Putamen (tissue), 1 donor: ENCODE data around the gene PPP1R3F.

ENCODE experiments used
- DNase-seq: peaks from one replicate; pipeline ENCODE4 v3.0.0-alpha.2; 2016; ENCODE audit warnings: low spot score

The PPP1R3F gene, protein sequence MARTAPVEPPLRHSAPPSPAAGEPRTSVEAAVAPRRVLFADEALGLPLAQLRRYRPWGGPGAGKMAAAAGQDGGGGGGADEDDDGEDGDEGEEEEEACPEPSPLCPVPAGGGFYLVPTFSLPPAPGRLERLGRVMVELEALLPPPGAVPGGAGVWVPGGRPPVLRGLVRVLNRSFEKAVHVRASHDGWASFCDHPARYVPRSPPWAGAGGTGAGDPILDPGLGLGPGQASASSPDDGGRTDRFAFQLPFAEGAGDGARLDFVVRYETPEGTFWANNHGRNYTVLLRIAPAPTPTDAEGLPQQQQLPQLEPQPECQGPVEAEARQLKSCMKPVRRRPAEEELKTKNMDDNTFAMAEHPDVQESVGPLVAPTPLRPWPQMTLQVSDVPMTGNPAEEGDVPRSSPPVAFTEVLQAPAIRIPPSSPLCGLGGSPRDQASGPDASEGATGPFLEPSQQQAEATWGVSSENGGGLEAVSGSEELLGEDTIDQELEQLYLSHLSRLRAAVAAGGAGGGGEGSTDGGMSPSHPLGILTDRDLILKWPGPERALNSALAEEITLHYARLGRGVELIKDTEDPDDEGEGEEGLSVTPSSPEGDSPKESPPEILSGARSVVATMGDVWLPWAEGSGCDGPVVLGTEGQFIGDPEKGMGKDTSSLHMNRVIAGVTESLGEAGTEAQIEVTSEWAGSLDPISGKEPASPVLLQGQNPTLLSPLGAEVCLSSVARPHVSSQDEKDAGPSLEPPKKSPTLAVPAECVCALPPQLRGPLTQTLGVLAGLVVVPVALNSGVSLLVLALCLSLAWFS

GRCh38 chrX:49269767-49270248, at the start of gene PPP1R3F:
Gene PPP1R3F (plus strand): TSS chrX:49269793. CDS start chrX:49269870, 77 bp downstream.
- no peak for DNase-seq

GRCh38 chrX:49220100-49220499, 49.5 kb upstream of the PPP1R3F start:
- DNase-seq: no peak

DNA sequence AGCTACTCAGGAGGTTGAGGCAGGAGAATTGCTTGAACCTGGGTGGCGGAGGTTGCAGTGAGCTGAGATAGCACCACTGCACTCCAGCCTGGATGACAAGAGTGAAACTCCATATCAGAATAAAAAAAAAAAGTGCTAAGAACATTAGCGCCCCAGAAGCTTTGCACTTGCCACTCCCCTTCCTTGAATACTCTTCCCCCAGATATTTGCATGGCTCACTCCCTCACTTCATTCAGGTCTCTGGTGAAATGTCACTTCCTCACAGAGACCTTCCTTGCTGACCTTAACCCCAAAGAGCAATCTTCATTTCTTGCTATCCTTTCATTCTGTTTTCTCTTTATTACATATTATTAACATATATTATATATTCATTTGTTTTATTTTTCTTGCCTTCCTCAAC, 47.7 kb upstream of the PPP1R3F start:
- DNase-seq: no peak

DNA sequence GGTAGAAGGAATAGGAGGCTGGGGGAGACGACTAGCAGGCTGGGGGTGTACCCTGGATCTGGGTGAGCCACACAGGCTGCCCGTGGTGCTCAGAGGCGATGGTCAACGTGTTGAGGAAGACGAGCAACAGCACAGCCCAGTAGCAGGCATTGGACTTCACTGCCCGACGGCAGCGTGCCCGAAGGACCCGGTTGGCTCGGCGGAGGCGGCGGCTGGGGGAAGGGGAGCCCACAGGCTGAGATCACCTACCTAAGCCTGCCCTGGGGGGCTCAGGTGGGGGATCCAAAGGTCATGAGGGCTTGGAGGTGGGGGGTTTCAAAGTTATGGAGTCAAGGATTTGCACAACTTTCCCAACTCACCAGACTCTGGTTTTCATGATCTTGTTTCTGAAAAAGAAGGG, 43.7 kb upstream of the PPP1R3F start:
- no peak for DNase-seq

DNA sequence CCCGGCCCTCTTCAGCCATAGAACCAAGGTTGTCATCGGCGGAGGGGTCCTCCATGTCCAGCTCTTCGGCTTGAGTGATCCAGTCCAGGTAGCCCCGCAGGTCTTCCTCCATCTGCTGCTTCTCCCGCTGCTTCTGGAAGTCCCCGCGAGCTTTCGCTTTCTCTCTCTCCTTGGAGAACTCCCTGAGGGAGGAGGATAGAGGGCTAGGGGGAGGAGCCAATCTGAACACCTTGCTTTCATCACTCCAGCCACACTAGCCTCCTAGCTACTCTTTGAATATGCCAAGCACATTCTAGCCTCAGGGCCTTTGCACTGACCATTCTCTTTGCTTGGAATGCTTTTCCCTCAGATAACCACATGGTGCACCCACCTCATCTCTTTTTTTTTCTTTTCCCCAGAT, 42.6 kb upstream of the PPP1R3F start:
- no peak for DNase-seq

DNA sequence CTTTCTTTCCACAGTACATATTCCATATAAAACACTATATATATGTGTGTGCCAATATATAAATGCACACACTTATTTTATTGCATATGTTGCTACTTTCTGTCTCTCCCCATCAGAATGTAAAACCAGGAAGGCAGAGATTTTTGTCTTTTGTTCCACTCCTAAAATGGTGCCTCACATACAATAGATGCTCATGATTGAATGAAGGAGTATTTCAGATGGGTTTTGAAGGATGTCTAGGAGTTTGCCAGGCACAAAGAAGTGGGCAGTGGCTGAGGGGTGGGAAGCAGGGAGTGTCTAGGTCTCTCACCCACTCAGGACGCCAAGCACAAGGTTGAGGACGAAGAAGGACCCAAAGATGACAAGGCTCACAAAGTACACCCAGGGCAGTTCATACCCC, 41.9 kb upstream of the PPP1R3F start:
- DNase-seq: no peak

- DNase-seq: no peak
These were observed 41.4 kb upstream of the PPP1R3F start for GRCh38 chrX:49228185-49228584.

GRCh38 chrX:49230500-49231232, 38.9 kb upstream of the PPP1R3F start:
- no peak for DNase-seq

DNA sequence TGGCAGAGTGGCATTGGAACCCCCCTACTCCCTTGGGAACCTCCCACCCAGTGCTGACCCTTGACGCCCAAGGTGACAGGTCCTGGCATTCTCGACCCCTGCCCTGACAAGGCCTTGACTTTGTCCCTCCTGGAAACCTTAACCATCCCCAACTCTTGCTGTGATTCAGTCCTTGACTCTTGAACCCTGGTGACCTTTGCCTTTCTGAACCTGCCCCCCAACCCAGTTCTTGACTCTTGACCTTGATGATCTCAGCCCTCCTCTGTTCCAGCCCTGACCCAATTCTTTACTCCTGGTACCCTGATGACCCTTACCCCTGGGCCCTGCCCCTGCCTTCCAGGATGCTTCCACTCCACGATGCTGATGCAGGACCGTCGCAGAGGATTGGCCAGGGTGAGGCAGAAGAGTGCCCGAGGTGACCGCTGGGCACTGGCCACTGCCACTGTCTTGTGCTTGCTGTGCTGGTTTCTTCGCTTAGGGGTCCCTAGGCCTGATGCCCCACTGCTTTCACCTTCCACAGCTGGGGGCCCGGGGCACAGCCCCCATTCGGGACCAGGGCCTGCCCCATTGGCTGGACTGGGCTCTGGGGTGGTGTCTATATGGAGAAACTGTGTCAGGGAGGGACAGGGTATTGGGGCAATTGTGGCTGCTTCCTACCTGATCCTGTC, 38.1 kb upstream of the PPP1R3F start:
- DNase-seq: no peak

GRCh38 chrX:49232525-49232924, 37.1 kb upstream of the PPP1R3F start:
- DNase-seq: no peak

- no peak for DNase-seq
These were observed 36.4 kb upstream of the PPP1R3F start, which contains the start of gene CACNA1F for GRCh38 chrX:49233176-49233575. Gene CACNA1F (minus strand): TSS chrX:49233340. CDS start chrX:49233309, 31 bp downstream.

DNA sequence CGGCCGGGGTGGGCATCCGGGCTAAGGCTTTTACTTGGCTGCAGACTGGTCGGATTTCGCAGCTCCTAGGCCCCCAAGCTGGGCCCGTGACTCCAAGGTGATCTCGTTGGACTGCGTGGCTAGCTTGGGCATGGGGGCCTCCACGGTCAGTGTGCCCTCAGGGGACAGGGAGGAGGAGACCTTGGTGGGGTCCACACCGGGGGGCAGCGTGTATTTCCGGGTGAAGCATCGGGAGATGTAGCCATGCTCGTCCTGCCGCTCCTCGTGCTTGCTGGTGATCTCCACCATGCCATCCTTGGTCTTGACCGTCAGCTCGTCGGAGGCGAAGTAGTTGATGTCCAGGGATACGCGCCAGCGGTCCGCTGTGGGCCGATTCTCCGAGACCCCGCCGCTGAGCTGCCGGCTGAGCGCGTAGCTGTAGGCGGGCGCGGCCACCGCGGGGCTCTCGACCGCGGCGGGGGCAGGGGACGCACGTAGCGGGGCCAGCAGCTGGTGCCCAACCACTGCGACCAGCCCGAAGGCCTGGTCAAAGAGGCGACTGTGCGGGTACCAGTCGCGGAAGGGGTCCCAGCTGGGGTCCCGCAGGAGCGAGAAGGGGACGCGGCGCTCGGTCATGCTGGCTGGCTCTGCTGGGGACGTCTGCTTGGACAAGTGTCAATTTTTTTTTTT, 35.6 kb upstream of the PPP1R3F start:
- DNase-seq: no peak

GRCh38 chrX:49237060-49237459, 32.5 kb upstream of the PPP1R3F start:
- DNase-seq: no peak

DNA sequence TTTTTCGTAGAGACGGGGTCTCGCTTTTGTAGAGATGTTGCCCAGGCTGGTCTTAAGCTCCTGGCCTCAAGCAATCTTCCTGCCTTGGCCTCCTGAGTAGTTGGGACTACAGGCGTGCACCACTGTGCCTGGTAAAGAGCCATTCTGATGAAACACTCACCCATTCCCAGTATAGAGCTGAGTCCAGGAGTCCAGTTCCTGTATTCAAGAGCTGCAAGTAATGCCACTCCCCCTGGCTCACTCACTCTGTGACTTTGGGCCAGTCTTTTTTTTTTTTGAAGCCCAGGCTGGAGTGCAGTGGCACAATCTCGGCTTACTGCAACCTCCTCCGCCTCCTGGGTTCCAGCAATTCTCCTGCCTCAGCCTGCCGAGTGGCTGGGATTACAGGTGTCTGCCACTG, 30.9 kb upstream of the PPP1R3F start:
- no peak for DNase-seq

GRCh38 chrX:49242545-49243066, 27.0 kb upstream of the PPP1R3F start:
- no peak for DNase-seq

DNA sequence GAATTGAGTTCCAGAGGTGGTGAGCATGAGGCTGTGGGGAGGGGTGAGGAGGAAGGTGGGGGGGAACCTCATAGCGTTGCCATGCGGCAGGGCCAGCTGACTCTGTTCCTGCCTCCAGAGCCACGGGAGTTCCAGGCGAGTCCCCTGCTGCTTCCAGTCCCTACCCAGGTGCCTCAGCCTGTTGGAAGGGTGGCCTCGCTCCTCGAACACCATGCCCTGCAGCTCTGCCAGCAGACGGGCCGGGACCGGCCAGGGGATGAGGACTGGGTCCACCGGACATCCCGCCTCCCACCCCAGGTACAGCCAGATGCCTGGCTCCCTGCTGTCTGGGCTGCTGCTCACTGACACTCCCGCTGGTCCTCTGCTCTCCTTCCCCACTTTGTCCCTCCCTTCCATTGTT, 26.4 kb upstream of the PPP1R3F start:
- no peak for DNase-seq

GRCh38 chrX:49244207-49244606, 25.4 kb upstream of the PPP1R3F start:
- DNase-seq: no peak

GRCh38 chrX:49246541-49246940, 23.1 kb upstream of the PPP1R3F start:
- no peak for DNase-seq

- no peak for DNase-seq
These were observed 22.2 kb upstream of the PPP1R3F start for GRCh38 chrX:49247346-49247745.

DNA sequence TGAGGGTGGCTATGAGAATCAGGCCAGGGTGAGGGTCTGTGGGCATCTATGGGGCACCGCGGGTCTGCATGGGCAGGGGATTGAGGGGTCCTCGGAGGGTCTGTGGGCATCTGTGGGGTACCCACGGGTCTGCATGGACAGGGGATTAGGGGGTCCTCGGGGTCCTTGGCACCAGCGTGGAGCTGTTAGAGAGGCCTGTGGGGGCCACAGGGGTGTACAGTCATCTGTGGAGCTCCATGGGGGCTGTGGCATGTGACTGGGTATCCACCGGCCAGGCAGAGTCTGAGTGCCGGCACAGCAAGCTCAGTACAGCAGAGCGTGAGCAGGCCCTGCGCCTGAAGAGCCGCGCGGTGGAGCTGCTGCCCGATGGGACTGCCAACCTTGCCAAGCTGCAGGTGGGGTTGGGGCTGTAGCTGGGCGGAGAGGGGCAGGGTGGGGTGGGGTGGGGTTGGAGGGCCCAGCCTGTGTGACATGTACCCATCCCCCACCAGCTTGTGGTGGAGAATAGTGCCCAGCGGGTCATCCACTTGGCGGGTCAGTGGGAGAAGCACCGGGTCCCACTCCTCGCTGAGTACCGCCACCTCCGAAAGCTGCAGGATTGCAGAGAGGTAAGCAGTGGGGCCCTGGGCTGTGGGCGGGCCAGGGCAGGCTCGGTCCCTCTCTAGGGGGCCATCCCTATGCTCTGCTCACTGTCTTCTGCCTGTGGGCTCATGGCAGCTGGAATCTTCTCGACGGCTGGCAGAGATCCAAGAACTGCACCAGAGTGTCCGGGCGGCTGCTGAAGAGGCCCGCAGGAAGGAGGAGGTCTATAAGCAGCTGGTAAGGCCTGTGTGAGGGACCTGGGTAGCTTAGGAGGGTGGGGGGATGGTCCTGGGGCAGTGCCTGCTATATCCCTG, 21.4 kb upstream of the PPP1R3F start:
- DNase-seq: no peak
